Inferior parietal cortex (tissue), 1 donor: ENCODE results near the gene LRRC19.
A peak's percentile ranks its signal among the peaks of the same experiment; 100 is the strongest.

Experiments
- DNase-seq: peaks from one replicate; pipeline ENCODE4 v3.0.0-alpha.2; 2016; ENCODE audit errors: extremely low spot score

The LRRC19 gene

GRCh38 chr9:26955921-26956859 is 49.3 kb downstream of the LRRC19 start, which contains the start of gene IFT74:
IFT74 (plus strand) TSS chr9:26956412; CDS start chr9:26961968, 5,556 bp downstream.
- DNase-seq = peak; percentile 97

GRCh38 chr9:26955222-26955903 is 50.1 kb downstream of the LRRC19 start:
- peak; percentile 47 for DNase-seq

DNA sequence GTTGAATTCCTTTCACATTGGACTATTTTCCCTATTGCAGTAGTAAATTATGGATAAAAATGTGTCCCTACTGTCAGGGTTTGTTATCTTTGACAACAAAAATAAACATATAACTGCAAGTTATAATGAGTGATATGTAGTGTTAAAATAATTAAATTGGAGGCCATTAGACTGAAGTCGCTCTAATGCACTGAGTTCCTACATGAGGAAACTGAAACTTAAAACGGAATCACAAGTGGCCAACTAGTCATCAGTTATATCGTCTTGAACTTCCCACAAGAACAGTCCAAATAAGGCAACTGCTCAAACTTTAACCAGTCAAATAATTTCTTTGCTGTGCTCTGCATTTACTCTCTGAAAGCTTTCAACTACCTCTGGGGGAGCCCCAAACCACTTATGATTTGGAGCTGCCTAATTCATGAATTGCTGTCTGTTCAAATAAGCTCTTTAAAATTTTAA is 51.4 kb downstream of the LRRC19 start:
- DNase-seq = peak; percentile 6

GRCh38 chr9:26951794-26952193 is 53.7 kb downstream of the LRRC19 start:
- DNase-seq = no peak

- no peak for DNase-seq
Measured at GRCh38 chr9:26950521-26950920, 55.0 kb downstream of the LRRC19 start.

GRCh38 chr9:26949637-26950069 is 55.8 kb downstream of the LRRC19 start:
- DNase-seq = no peak

- DNase-seq = no peak
Measured at GRCh38 chr9:26947736-26948135, 57.7 kb downstream of the LRRC19 start.

- peak; percentile 89 for DNase-seq
Measured at GRCh38 chr9:26946753-26947727, 58.4 kb downstream of the LRRC19 start, which contains the start of gene PLAA. PLAA (minus strand) TSS chr9:26947242; CDS start chr9:26947045, 197 bp downstream.

GRCh38 chr9:26945591-26945990 is 59.9 kb downstream of the LRRC19 start:
- DNase-seq = no peak
